ENCODE measurements around the gene UFC1.

The UFC1 gene

GRCh38 chr1:161193561-161194235 lies 39.9 kb downstream of the UFC1 start:
- DNase-seq (ENCODE audit: low spot score) = no peak

GRCh38 chr1:161195171-161195570 lies 41.4 kb downstream of the UFC1 start:
- no peak for DNase-seq (ENCODE audit: low spot score)

GRCh38 chr1:161196111-161196510 lies 42.3 kb downstream of the UFC1 start:
- DNase-seq (ENCODE audit: low spot score) = no peak

GRCh38 chr1:161196521-161197451 lies 43.0 kb downstream of the UFC1 start:
- DNase-seq (ENCODE audit: low spot score) = no peak

- no peak for DNase-seq (ENCODE audit: low spot score)
Observed at GRCh38 chr1:161197560-161198193, 43.9 kb downstream of the UFC1 start.

- no peak for DNase-seq (ENCODE audit: low spot score)
Observed at GRCh38 chr1:161198194-161198896, 44.6 kb downstream of the UFC1 start.

- DNase-seq (ENCODE audit: low spot score) = no peak
Observed at GRCh38 chr1:161198897-161199431, 45.2 kb downstream of the UFC1 start, which contains the start of gene ADAMTS4. Gene ADAMTS4 (minus strand): TSS chr1:161199054. CDS start chr1:161198627, 427 bp downstream.

GRCh38 chr1:161199506-161200139 lies 45.8 kb downstream of the UFC1 start:
- DNase-seq (ENCODE audit: low spot score) = no peak

GRCh38 chr1:161200421-161200991 lies 46.7 kb downstream of the UFC1 start:
- no peak for DNase-seq (ENCODE audit: low spot score)

- no peak for DNase-seq (ENCODE audit: low spot score)
Observed at GRCh38 chr1:161200992-161201835, 47.4 kb downstream of the UFC1 start.

- DNase-seq (ENCODE audit: low spot score) = peak; percentile 99
Observed at GRCh38 chr1:161201836-161202712, 48.3 kb downstream of the UFC1 start, which contains the start of gene NDUFS2. Gene NDUFS2 (plus strand): TSS chr1:161202367. CDS start chr1:161202386, 19 bp downstream.

GRCh38 chr1:161206411-161207140 lies 52.8 kb downstream of the UFC1 start:
- no peak for DNase-seq (ENCODE audit: low spot score)

- DNase-seq (ENCODE audit: low spot score) = no peak
Observed at GRCh38 chr1:161207173-161207572, 53.4 kb downstream of the UFC1 start.
